ENCODE data around the gene MYOCOS. TPM values are rescaled to one million over a fixed set of nuclear protein-coding genes. Genes with fewer than 3 reads are reported as not detected.

The MYOCOS gene
- total and polyA plus RNA-seq, 9 of the 15 experiments (the other 6 are each of a cell fraction or from before 2014, with no cell fraction given) = 0.07 TPM; not detected in 7

DNA sequence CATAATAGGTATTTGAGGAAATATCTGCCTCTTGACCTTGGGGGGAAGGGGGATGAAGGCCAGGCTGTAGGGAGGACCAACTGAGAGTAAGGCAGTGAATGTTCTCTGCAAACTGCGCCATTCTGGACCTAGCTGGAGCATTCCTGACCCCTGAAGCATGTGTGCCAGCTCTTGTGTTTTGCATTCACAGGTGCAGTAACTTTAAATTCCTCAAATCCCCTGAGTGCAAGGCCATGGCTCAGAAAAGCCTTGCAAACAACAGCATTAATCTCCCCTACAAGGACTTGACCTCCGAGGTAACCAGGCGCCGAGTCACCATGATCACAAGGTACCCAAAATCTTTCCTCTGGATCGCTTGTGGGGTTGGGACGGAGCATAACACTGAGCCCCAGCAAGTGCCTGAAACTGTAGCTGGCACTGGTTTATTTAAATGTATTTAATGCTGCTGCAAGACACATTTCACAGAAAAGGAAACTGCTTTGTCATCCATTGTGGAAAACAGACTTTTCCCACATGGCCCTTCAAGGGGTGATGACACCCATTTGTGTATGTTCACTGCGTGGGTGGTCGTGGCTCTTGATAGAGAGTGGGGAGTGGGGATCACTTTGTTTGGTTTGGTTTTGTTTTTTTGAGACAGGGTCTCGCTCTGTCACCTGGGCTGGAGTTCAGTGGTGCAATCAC is 1.7 kb downstream of the MYOCOS start (continued):
- TF ChIP-seq ZNF347 (CRISPR knock-in tag; IDR thresholded peaks at IDR 0.05; ENCODE audit: low read depth) = no peak
- no peak for TF ChIP-seq EP300 (IDR thresholded peaks at IDR 0.05; ENCODE audit: low read length)
- TF ChIP-seq PURB (CRISPR knock-in tag; IDR thresholded peaks at IDR 0.05; ENCODE audit: low read depth) = no peak
- TF ChIP-seq, protein P1, sequence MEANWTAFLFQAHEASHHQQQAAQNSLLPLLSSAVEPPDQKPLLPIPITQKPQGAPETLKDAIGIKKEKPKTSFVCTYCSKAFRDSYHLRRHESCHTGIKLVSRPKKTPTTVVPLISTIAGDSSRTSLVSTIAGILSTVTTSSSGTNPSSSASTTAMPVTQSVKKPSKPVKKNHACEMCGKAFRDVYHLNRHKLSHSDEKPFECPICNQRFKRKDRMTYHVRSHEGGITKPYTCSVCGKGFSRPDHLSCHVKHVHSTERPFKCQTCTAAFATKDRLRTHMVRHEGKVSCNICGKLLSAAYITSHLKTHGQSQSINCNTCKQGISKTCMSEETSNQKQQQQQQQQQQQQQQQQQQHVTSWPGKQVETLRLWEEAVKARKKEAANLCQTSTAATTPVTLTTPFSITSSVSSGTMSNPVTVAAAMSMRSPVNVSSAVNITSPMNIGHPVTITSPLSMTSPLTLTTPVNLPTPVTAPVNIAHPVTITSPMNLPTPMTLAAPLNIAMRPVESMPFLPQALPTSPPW (CRISPR knock-in tag; IDR thresholded peaks at IDR 0.05) = no peak
- no peak for TF ChIP-seq KLF13 (tag; IDR thresholded peaks at IDR 0.05; ENCODE audit: borderline replicate concordance, low read depth)
- TF ChIP-seq, protein P2, sequence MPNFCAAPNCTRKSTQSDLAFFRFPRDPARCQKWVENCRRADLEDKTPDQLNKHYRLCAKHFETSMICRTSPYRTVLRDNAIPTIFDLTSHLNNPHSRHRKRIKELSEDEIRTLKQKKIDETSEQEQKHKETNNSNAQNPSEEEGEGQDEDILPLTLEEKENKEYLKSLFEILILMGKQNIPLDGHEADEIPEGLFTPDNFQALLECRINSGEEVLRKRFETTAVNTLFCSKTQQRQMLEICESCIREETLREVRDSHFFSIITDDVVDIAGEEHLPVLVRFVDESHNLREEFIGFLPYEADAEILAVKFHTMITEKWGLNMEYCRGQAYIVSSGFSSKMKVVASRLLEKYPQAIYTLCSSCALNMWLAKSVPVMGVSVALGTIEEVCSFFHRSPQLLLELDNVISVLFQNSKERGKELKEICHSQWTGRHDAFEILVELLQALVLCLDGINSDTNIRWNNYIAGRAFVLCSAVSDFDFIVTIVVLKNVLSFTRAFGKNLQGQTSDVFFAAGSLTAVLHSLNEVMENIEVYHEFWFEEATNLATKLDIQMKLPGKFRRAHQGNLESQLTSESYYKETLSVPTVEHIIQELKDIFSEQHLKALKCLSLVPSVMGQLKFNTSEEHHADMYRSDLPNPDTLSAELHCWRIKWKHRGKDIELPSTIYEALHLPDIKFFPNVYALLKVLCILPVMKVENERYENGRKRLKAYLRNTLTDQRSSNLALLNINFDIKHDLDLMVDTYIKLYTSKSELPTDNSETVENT (CRISPR knock-in tag; IDR thresholded peaks at IDR 0.05) = no peak
- TF ChIP-seq ZNF175 (CRISPR knock-in tag; IDR thresholded peaks at IDR 0.05; ENCODE audit: low read depth) = no peak
- no peak for TF ChIP-seq ERF (CRISPR knock-in tag; IDR thresholded peaks at IDR 0.05)
- peak; percentile 69 for TF ChIP-seq NFE2 (IDR thresholded peaks at IDR 0.05; ENCODE audit: low read depth)
- TF ChIP-seq ATF1 (CRISPR knock-in tag; IDR thresholded peaks at IDR 0.05) = no peak
- no peak for TF ChIP-seq ATF1 (tag; IDR thresholded peaks at IDR 0.05)
- TF ChIP-seq, protein P3, sequence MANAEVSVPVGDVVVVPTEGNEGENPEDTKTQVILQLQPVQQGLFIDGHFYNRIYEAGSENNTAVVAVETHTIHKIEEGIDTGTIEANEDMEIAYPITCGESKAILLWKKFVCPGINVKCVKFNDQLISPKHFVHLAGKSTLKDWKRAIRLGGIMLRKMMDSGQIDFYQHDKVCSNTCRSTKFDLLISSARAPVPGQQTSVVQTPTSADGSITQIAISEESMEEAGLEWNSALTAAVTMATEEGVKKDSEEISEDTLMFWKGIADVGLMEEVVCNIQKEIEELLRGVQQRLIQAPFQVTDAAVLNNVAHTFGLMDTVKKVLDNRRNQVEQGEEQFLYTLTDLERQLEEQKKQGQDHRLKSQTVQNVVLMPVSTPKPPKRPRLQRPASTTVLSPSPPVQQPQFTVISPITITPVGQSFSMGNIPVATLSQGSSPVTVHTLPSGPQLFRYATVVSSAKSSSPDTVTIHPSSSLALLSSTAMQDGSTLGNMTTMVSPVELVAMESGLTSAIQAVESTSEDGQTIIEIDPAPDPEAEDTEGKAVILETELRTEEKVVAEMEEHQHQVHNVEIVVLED (CRISPR knock-in tag; IDR thresholded peaks at IDR 0.05) = no peak
- TF ChIP-seq TCFL5 (CRISPR knock-in tag; conservative IDR thresholded peaks at IDR 0.05) = no peak
- no peak for TF ChIP-seq NCOA6 (IDR thresholded peaks at IDR 0.05)
- TF ChIP-seq PCBP2 (IDR thresholded peaks at IDR 0.05; ENCODE audit: low read depth, low read length, poor library complexity, severe bottlenecking) = no peak
- peak; percentile 67 for TF ChIP-seq ZNF316 (IDR thresholded peaks at IDR 0.05)
- TF ChIP-seq ZNF140 (CRISPR knock-in tag; IDR thresholded peaks at IDR 0.05) = no peak
- TF ChIP-seq PRMT5 (CRISPR knock-in tag; IDR thresholded peaks at IDR 0.05) = no peak
- no peak for TF ChIP-seq HNRNPUL1 (IDR thresholded peaks at IDR 0.05; ENCODE audit: low read length)
- TF ChIP-seq, protein P4, sequence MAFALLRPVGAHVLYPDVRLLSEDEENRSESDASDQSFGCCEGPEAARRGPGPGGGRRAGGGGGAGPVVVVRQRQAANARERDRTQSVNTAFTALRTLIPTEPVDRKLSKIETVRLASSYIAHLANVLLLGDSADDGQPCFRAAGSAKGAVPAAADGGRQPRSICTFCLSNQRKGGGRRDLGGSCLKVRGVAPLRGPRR (CRISPR knock-in tag; IDR thresholded peaks at IDR 0.05) = no peak
- TF ChIP-seq RBM15 (IDR thresholded peaks at IDR 0.05; ENCODE audit: insufficient read depth, low read length) = no peak
- no peak for TF ChIP-seq ZNF224 (CRISPR knock-in tag; IDR thresholded peaks at IDR 0.05)
- TF ChIP-seq EGR1 (conservative IDR thresholded peaks at IDR 0.05) = peak; percentile 55
